GM12892 (cell line): ENCODE data around the gene DRAXIN.

Source experiments
- POLR2A ChIP-seq: IDR thresholded peaks from 2 replicates; pipeline ENCODE4 v1.6.1; 2011; ENCODE audit warnings: low read depth, low read length, control low read depth
- POLR2AphosphoS5 ChIP-seq: IDR thresholded peaks from 2 replicates; pipeline ENCODE4 v1.6.1; 2011; ENCODE audit warnings: low read depth, low read length, control low read depth

- TF ChIP-seq POLR2A (no peak), POLR2AphosphoS5 (no peak)
Observed at GRCh38 chr1:11675325-11675724, 16.2 kb upstream of the DRAXIN start.
